ENCODE results near the gene TANK.
A peak's percentile ranks its signal among the peaks of the same experiment; 100 is the strongest.

TANK gene

GRCh38 chr2:161209902-161210301, 49.7 kb downstream of the TANK start:
- no peak for FAIRE-seq
- TF ChIP-seq POLR2AphosphoS5 (IDR thresholded peaks at IDR 0.05; ENCODE audit: low read depth, low read length) = no peak
- no peak for TF ChIP-seq SPI1 (IDR thresholded peaks at IDR 0.05; ENCODE audit: low read depth, low read length)
- no peak for TF ChIP-seq PAX5 (IDR thresholded peaks at IDR 0.05; ENCODE audit: insufficient read depth, low read length, severe bottlenecking)
- no peak for TF ChIP-seq POU2F2 (IDR thresholded peaks at IDR 0.05; ENCODE audit: low read depth, low read length)
- no peak for TF ChIP-seq TAF1 (IDR thresholded peaks at IDR 0.05; ENCODE audit: low read depth, low read length)
- no peak for TF ChIP-seq POLR2A (IDR thresholded peaks at IDR 0.05; ENCODE audit: low read depth, low read length)
- no peak for DNase-seq (ENCODE audit: insufficient read length, low spot score)

- TF ChIP-seq POLR2AphosphoS5 (IDR thresholded peaks at IDR 0.05; ENCODE audit: low read depth, low read length) = no peak
- no peak for TF ChIP-seq PAX5 (IDR thresholded peaks at IDR 0.05; ENCODE audit: insufficient read depth, low read length, severe bottlenecking)
- TF ChIP-seq TAF1 (IDR thresholded peaks at IDR 0.05; ENCODE audit: low read depth, low read length) = no peak
These were observed 57.5 kb downstream of the TANK start for GRCh38 chr2:161217597-161218185.

GRCh38 chr2:161219211-161219610, 59.0 kb downstream of the TANK start:
- FAIRE-seq (no peak), DNase-seq (ENCODE audit: insufficient read length, low spot score) (no peak)
- TF ChIP-seq TAF1 (IDR thresholded peaks at IDR 0.05; ENCODE audit: low read depth, low read length) (no peak), POLR2A (IDR thresholded peaks at IDR 0.05; ENCODE audit: low read depth, low read length) (no peak), SPI1 (IDR thresholded peaks at IDR 0.05; ENCODE audit: low read depth, low read length) (no peak), PAX5 (IDR thresholded peaks at IDR 0.05; ENCODE audit: insufficient read depth, low read length, severe bottlenecking) (no peak), POU2F2 (IDR thresholded peaks at IDR 0.05; ENCODE audit: low read depth, low read length) (no peak), POLR2AphosphoS5 (IDR thresholded peaks at IDR 0.05; ENCODE audit: low read depth, low read length) (no peak)

More at GRCh38 chr2:161217597-161218185, 57.5 kb downstream of the TANK start:
- FAIRE-seq (no peak), DNase-seq (ENCODE audit: insufficient read length, low spot score) (no peak)

- DNase-seq (ENCODE audit: insufficient read length, low spot score) = no peak
- TF ChIP-seq POLR2AphosphoS5 (IDR thresholded peaks at IDR 0.05; ENCODE audit: low read depth, low read length) (no peak), SPI1 (IDR thresholded peaks at IDR 0.05; ENCODE audit: low read depth, low read length) (no peak), POLR2A (IDR thresholded peaks at IDR 0.05; ENCODE audit: low read depth, low read length) (no peak), PAX5 (IDR thresholded peaks at IDR 0.05; ENCODE audit: insufficient read depth, low read length, severe bottlenecking) (no peak), TAF1 (IDR thresholded peaks at IDR 0.05; ENCODE audit: low read depth, low read length) (no peak), POU2F2 (IDR thresholded peaks at IDR 0.05; ENCODE audit: low read depth, low read length) (no peak)
- FAIRE-seq = no peak
These were observed 63.0 kb downstream of the TANK start for GRCh38 chr2:161223139-161223732.

GRCh38 chr2:161228511-161229240, 68.4 kb downstream of the TANK start:
- TF ChIP-seq SPI1 (IDR thresholded peaks at IDR 0.05; ENCODE audit: low read depth, low read length) = no peak
- no peak for TF ChIP-seq PAX5 (IDR thresholded peaks at IDR 0.05; ENCODE audit: insufficient read depth, low read length, severe bottlenecking)
- no peak for TF ChIP-seq POLR2AphosphoS5 (IDR thresholded peaks at IDR 0.05; ENCODE audit: low read depth, low read length)
- TF ChIP-seq POU2F2 (IDR thresholded peaks at IDR 0.05; ENCODE audit: low read depth, low read length) = no peak
- no peak for TF ChIP-seq TAF1 (IDR thresholded peaks at IDR 0.05; ENCODE audit: low read depth, low read length)
- no peak for TF ChIP-seq POLR2A (IDR thresholded peaks at IDR 0.05; ENCODE audit: low read depth, low read length)
- DNase-seq (ENCODE audit: insufficient read length, low spot score) (no peak), FAIRE-seq (peak; percentile 80)

GRCh38 chr2:161230959-161231358, 70.7 kb downstream of the TANK start:
- TF ChIP-seq PAX5 (IDR thresholded peaks at IDR 0.05; ENCODE audit: insufficient read depth, low read length, severe bottlenecking) (no peak), POU2F2 (IDR thresholded peaks at IDR 0.05; ENCODE audit: low read depth, low read length) (no peak), POLR2AphosphoS5 (IDR thresholded peaks at IDR 0.05; ENCODE audit: low read depth, low read length) (no peak), POLR2A (IDR thresholded peaks at IDR 0.05; ENCODE audit: low read depth, low read length) (no peak), TAF1 (IDR thresholded peaks at IDR 0.05; ENCODE audit: low read depth, low read length) (no peak), SPI1 (IDR thresholded peaks at IDR 0.05; ENCODE audit: low read depth, low read length) (no peak)
- DNase-seq (ENCODE audit: insufficient read length, low spot score) (no peak), FAIRE-seq (no peak)

GRCh38 chr2:161232571-161232970, 72.3 kb downstream of the TANK start:
- TF ChIP-seq TAF1 (IDR thresholded peaks at IDR 0.05; ENCODE audit: low read depth, low read length) (no peak), PAX5 (IDR thresholded peaks at IDR 0.05; ENCODE audit: insufficient read depth, low read length, severe bottlenecking) (no peak), POLR2A (IDR thresholded peaks at IDR 0.05; ENCODE audit: low read depth, low read length) (no peak), POU2F2 (IDR thresholded peaks at IDR 0.05; ENCODE audit: low read depth, low read length) (no peak), POLR2AphosphoS5 (IDR thresholded peaks at IDR 0.05; ENCODE audit: low read depth, low read length) (no peak), SPI1 (IDR thresholded peaks at IDR 0.05; ENCODE audit: low read depth, low read length) (no peak)
- DNase-seq (ENCODE audit: insufficient read length, low spot score) (no peak), FAIRE-seq (no peak)

GRCh38 chr2:161233858-161234431, 73.7 kb downstream of the TANK start:
- FAIRE-seq = peak; percentile 40
- DNase-seq (ENCODE audit: insufficient read length, low spot score) = no peak
- TF ChIP-seq POLR2AphosphoS5 (IDR thresholded peaks at IDR 0.05; ENCODE audit: low read depth, low read length) = no peak
- TF ChIP-seq PAX5 (IDR thresholded peaks at IDR 0.05; ENCODE audit: insufficient read depth, low read length, severe bottlenecking) = no peak
- TF ChIP-seq POLR2A (IDR thresholded peaks at IDR 0.05; ENCODE audit: low read depth, low read length) = no peak
- no peak for TF ChIP-seq SPI1 (IDR thresholded peaks at IDR 0.05; ENCODE audit: low read depth, low read length)
- no peak for TF ChIP-seq POU2F2 (IDR thresholded peaks at IDR 0.05; ENCODE audit: low read depth, low read length)

- no peak for FAIRE-seq
- no peak for TF ChIP-seq SPI1 (IDR thresholded peaks at IDR 0.05; ENCODE audit: low read depth, low read length)
- TF ChIP-seq POLR2AphosphoS5 (IDR thresholded peaks at IDR 0.05; ENCODE audit: low read depth, low read length) = no peak
- TF ChIP-seq POLR2A (IDR thresholded peaks at IDR 0.05; ENCODE audit: low read depth, low read length) = no peak
- TF ChIP-seq TAF1 (IDR thresholded peaks at IDR 0.05; ENCODE audit: low read depth, low read length) = no peak
- TF ChIP-seq PAX5 (IDR thresholded peaks at IDR 0.05; ENCODE audit: insufficient read depth, low read length, severe bottlenecking) = no peak
- TF ChIP-seq POU2F2 (IDR thresholded peaks at IDR 0.05; ENCODE audit: low read depth, low read length) = no peak
- DNase-seq (ENCODE audit: insufficient read length, low spot score) = no peak
These were observed 74.4 kb downstream of the TANK start for GRCh38 chr2:161234627-161235026.

Measured in GM12891 (cell line).